ENCODE results near the gene PARP12. TPM values are rescaled to one million over a fixed set of nuclear protein-coding genes. Genes with fewer than 3 reads are reported as not detected.

Gene PARP12
- total and polyA plus RNA-seq, 8 donors, result 13.0 to 135 (median 33.2) TPM

DNA sequence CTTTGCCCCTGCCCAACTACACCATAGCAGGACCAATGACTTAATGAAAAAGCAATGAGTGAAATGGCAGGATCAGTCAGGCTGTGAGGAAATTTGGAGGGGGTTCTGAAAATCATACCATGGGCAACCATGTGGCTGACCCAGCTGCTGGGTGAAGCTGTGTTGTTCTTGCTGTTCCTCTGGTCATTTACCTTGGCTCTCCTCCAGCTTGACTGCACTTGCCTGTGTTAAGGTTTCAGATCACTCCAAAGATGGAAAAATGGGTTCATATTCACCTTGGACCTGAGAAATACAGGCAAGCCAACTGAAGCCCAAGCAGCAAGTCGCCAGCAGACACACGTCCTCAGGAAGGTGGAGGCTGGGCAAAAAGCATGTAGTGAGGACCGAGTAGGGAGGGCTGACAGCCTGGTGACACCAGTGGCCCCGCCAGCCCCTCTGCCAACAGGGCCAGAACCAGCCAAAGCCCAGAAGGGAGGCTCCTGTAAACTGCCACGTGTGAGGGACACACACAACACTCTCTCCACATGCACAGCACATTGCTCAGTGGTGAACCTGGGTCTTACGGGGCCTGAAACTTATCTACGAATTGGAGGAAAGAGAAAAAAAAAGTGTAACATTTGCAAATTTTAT is 40.1 kb downstream of the PARP12 start:
- Histone ChIP-seq H3K27ac (no peak overlapping the region), H3K4me3 (no peak overlapping the region), H3K27me3 (no peaks in the 10 kb centered on the region), H3K9me3 (no peaks in the 10 kb centered on the region), H3K4me1 (peaks cover 0 to 8% (median 0%) of the 10 kb centered on the region in 4 donors), H3K36me3 (peaks cover 26 to 65% (median 65%) of the 10 kb centered on the region in 4 donors)
- no peak for DNase-seq
- intact Hi-C loops (cut with DNase I; ENCODE audit: low total_unique reads), result no loop called here
- 63 to 84% (median 76%) methylated on average over 7 of the region's 7 CpGs for whole genome bisulfite sequencing, 5 donors
- TF ChIP-seq POLR2AphosphoS5 (IDR thresholded peaks at IDR 0.05), result no peak
- TF ChIP-seq EP300 (IDR thresholded peaks at IDR 0.05), result no peak
- TF ChIP-seq POLR2A (IDR thresholded peaks at IDR 0.05), result no peak
- TF ChIP-seq, protein P1, sequence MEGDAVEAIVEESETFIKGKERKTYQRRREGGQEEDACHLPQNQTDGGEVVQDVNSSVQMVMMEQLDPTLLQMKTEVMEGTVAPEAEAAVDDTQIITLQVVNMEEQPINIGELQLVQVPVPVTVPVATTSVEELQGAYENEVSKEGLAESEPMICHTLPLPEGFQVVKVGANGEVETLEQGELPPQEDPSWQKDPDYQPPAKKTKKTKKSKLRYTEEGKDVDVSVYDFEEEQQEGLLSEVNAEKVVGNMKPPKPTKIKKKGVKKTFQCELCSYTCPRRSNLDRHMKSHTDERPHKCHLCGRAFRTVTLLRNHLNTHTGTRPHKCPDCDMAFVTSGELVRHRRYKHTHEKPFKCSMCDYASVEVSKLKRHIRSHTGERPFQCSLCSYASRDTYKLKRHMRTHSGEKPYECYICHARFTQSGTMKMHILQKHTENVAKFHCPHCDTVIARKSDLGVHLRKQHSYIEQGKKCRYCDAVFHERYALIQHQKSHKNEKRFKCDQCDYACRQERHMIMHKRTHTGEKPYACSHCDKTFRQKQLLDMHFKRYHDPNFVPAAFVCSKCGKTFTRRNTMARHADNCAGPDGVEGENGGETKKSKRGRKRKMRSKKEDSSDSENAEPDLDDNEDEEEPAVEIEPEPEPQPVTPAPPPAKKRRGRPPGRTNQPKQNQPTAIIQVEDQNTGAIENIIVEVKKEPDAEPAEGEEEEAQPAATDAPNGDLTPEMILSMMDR (IDR thresholded peaks at IDR 0.05), result no peak

DNA sequence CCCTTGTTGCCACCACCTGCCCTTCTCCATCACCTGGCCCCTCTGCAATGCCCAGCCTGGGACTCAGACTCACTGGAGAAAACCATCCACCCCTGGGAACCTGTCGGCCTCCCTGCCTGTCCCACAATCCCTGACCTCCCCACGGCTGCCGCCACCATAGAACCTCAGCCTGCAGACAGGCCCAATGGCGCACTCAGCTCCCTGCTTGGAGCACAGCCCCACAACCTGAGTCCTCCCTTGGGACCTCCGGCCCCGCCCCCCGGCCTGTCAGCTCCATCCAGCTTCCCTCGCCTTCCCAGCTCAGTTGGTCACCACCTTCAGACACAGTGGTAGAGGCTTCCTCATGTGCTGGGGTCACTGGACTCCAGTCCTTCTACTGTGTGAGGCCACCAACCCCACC is 41.1 kb downstream of the PARP12 start:
- no peak for DNase-seq
- Histone ChIP-seq H3K27me3 (no peaks in the 10 kb centered on the region), H3K9me3 (no peaks in the 10 kb centered on the region), H3K4me1 (peaks cover 0 to 8% (median 0%) of the 10 kb centered on the region in 4 donors), H3K27ac (no peak overlapping the region), H3K4me3 (no peak overlapping the region), H3K36me3 (peaks cover 16 to 58% (median 54%) of the 10 kb centered on the region in 4 donors)
- TF ChIP-seq, protein P1 (IDR thresholded peaks at IDR 0.05), result no peak
- TF ChIP-seq POLR2AphosphoS5 (IDR thresholded peaks at IDR 0.05) (no peak), EP300 (IDR thresholded peaks at IDR 0.05) (no peak), POLR2A (IDR thresholded peaks at IDR 0.05) (no peak)
- 87 to 97% (median 96%) methylated on average over 8 of the region's 8 CpGs for WGBS, 5 donors
- intact Hi-C loops (cut with DNase I; ENCODE audit: low total_unique reads), result no loop called here

DNA sequence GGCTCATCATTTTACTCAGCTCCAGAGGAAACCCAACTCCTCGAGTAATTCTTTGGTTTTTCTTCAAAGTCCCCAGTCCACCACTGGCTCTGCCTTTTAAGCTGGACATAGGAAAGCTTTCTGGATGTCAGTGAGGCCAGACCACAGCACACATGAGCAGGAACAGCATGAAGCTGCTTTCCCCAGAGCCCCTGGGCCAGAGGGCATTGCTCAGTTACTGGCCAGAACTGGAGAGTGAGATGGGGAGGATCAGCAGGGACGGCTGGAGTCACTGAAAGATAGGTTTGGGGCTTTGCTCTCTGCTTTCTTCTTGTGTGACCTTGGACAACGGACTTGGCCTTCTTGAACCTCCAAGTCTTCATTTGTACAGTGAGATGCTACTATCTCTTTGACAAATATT is 43.1 kb downstream of the PARP12 start:
- no peak for TF ChIP-seq POLR2AphosphoS5 (IDR thresholded peaks at IDR 0.05)
- H3K9me3 ChIP-seq, result no peaks in the 10 kb centered on the region
- no peak for DNase-seq
- H3K4me3 ChIP-seq, result no peak overlapping the region
- WGBS, 5 donors, result 76 to 81% (median 78%) methylated on average over 3 of the region's 3 CpGs
- intact Hi-C loops (cut with DNase I; ENCODE audit: low total_unique reads), result no loop called here
- H3K4me1 ChIP-seq, result peaks cover 0 to 8% (median 0%) of the 10 kb centered on the region in 4 donors
- peaks cover 10 to 38% (median 35%) of the 10 kb centered on the region in 4 donors for H3K36me3 ChIP-seq
- no peaks in the 10 kb centered on the region for H3K27me3 ChIP-seq
- H3K27ac ChIP-seq, result no peak overlapping the region

DNA sequence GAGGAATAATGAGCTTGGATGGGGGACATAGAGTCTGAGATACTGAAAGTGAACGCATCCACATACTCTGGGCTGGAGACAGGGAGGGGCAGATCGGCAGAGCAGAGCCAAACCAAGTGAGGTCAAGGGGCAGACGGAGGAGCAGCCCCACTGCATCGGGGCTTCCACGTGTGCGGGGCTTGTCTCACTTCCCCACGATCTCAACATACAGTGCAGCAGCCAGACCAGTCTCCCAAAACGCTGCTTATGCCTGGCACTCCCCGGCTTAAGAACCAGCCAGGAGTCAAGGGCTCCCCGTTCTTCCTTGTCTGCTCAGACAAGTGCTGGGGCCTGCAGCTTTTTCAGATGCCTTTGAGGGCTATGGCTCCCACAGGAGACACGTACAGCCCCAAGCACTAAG is 43.6 kb downstream of the PARP12 start:
- 45 to 62% (median 54%) methylated on average over 11 of the region's 11 CpGs for WGBS, 5 donors
- H3K4me3 ChIP-seq, result no peak overlapping the region
- H3K27me3 ChIP-seq, result no peaks in the 10 kb centered on the region
- intact Hi-C loops (cut with DNase I; ENCODE audit: low total_unique reads), result no loop called here
- no peak for DNase-seq
- peaks cover 10 to 36% (median 30%) of the 10 kb centered on the region in 4 donors for H3K36me3 ChIP-seq
- H3K9me3 ChIP-seq, result no peaks in the 10 kb centered on the region
- no peak overlapping the region for H3K27ac ChIP-seq
- peaks cover 0 to 8% (median 0%) of the 10 kb centered on the region in 4 donors for H3K4me1 ChIP-seq
- TF ChIP-seq POLR2AphosphoS5 (IDR thresholded peaks at IDR 0.05) (no peak), EP300 (IDR thresholded peaks at IDR 0.05) (no peak)

DNA sequence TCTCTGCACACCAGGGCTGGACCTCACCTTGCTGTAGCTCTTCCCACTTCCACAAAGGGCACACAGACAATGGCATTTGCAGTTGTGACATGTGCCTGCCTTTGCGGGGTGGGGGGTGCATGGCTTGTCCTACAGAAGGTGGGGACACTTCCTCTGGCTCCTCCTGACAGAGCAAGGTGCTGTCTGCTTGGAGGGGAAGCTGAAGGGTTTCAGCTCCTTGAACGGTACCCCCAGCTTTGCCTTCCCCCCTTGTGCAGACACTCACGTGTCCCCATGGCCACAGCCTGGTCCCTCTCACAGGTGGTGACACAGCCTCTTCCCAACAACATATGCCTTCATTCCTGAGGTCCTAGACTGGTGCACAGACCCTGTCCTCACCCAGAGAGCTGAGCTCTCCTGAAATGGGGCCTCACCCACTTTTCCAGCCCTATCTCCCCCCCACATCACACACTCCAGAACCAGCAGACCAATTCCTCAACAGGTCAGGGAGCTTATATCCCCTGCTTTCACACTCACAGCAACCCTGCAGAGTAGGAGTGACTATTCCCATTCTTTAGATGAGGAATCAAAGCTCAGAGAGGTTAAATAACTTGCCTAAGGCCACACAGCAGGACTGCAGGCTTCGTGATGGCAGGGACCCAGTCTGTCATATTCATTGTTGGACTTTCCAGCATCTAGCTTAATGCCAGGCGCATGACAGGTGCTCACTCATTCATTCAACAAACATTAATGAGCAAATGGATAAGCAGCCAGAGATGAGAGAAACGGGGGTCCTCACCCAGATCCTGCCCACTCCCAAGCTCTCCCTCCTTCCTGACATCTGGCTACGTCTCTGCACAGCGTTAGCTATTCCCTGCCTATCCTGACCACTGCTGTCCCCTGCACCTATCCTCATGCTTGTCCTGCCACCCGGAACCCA is 44.4 kb downstream of the PARP12 start:
- Histone ChIP-seq H3K27ac (no peak overlapping the region), H3K27me3 (no peaks in the 10 kb centered on the region), H3K36me3 (peaks cover 3 to 34% (median 23%) of the 10 kb centered on the region in 4 donors), H3K4me1 (peaks cover 0 to 8% (median 0%) of the 10 kb centered on the region in 4 donors), H3K9me3 (no peaks in the 10 kb centered on the region), H3K4me3 (no peak overlapping the region)
- 78 to 88% (median 86%) methylated on average over 8 to 9 of the region's 9 CpGs for WGBS, 5 donors
- intact Hi-C loops (cut with DNase I; ENCODE audit: low total_unique reads), result no loop called here
- DNase-seq, result no peak
- TF ChIP-seq POLR2A (IDR thresholded peaks at IDR 0.05) (no peak), EP300 (IDR thresholded peaks at IDR 0.05) (no peak), POLR2AphosphoS5 (IDR thresholded peaks at IDR 0.05) (no peak)
- TF ChIP-seq, protein P1 (IDR thresholded peaks at IDR 0.05), result no peak
